ENCODE results near the gene MDFIC.

Gene MDFIC

GRCh38 chr7:114976666-114977065, 54.8 kb downstream of the MDFIC start:
- H3K4me3 ChIP-seq (ENCODE audit: low read depth, low read length) = no peak overlapping the region
- TF ChIP-seq, protein P1, sequence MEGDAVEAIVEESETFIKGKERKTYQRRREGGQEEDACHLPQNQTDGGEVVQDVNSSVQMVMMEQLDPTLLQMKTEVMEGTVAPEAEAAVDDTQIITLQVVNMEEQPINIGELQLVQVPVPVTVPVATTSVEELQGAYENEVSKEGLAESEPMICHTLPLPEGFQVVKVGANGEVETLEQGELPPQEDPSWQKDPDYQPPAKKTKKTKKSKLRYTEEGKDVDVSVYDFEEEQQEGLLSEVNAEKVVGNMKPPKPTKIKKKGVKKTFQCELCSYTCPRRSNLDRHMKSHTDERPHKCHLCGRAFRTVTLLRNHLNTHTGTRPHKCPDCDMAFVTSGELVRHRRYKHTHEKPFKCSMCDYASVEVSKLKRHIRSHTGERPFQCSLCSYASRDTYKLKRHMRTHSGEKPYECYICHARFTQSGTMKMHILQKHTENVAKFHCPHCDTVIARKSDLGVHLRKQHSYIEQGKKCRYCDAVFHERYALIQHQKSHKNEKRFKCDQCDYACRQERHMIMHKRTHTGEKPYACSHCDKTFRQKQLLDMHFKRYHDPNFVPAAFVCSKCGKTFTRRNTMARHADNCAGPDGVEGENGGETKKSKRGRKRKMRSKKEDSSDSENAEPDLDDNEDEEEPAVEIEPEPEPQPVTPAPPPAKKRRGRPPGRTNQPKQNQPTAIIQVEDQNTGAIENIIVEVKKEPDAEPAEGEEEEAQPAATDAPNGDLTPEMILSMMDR (IDR thresholded peaks at IDR 0.05; ENCODE audit: low read depth, low read length) = no peak
- TF ChIP-seq MYC (IDR thresholded peaks at IDR 0.05; ENCODE audit: low read depth, low read length) (no peak), POLR2A (IDR thresholded peaks at IDR 0.05; ENCODE audit: extremely low read depth, insufficient read length) (no peak)
- TF ChIP-seq, protein P2, sequence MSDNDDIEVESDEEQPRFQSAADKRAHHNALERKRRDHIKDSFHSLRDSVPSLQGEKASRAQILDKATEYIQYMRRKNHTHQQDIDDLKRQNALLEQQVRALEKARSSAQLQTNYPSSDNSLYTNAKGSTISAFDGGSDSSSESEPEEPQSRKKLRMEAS (IDR thresholded peaks at IDR 0.05; ENCODE audit: low read depth, low read length) = no peak
- DNase-seq (ENCODE audit: low read depth) = no peak

DNA sequence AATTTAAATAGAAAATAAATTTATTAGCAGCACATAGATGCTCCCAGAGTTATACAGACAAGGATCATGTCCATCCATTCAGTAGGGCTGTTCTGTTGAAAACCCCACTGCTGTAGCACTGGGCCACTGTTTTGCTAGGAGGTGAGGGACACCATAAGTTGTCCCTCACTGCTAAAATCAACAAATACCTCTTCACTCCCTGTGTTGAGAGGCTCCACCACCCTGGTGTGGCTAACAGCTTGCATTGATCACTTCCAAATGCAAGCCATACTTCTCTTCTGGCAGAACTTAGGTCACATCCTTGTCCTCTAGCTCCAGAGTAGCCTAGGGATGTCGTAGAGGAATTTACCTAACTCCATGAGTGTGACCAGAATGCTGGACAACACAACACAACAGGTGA, 55.4 kb downstream of the MDFIC start:
- DNase-seq (ENCODE audit: low read depth) = no peak
- no peak overlapping the region for H3K4me3 ChIP-seq (ENCODE audit: low read depth, low read length)
- no peak for TF ChIP-seq MYC (IDR thresholded peaks at IDR 0.05; ENCODE audit: low read depth, low read length)
- TF ChIP-seq, protein P2 (IDR thresholded peaks at IDR 0.05; ENCODE audit: low read depth, low read length) = no peak

GRCh38 chr7:114979388-114979787, 57.5 kb downstream of the MDFIC start:
- H3K4me3 ChIP-seq (ENCODE audit: low read depth, low read length) = no peak overlapping the region
- no peak for DNase-seq (ENCODE audit: low read depth)
- TF ChIP-seq, protein P2 (IDR thresholded peaks at IDR 0.05; ENCODE audit: low read depth, low read length) = no peak
- TF ChIP-seq MYC (IDR thresholded peaks at IDR 0.05; ENCODE audit: low read depth, low read length) (no peak), POLR2A (IDR thresholded peaks at IDR 0.05; ENCODE audit: extremely low read depth, insufficient read length) (no peak)
- TF ChIP-seq, protein P1 (IDR thresholded peaks at IDR 0.05; ENCODE audit: low read depth, low read length) = no peak

- DNase-seq (ENCODE audit: low read depth) = no peak
- TF ChIP-seq, protein P2 (IDR thresholded peaks at IDR 0.05; ENCODE audit: low read depth, low read length) = no peak
- TF ChIP-seq POLR2A (IDR thresholded peaks at IDR 0.05; ENCODE audit: extremely low read depth, insufficient read length) = no peak
- no peak overlapping the region for H3K4me3 ChIP-seq (ENCODE audit: low read depth, low read length)
These were observed 58.1 kb downstream of the MDFIC start for GRCh38 chr7:114979803-114980507.

- H3K4me3 ChIP-seq (ENCODE audit: low read depth, low read length) = no peak overlapping the region
- TF ChIP-seq, protein P2 (IDR thresholded peaks at IDR 0.05; ENCODE audit: low read depth, low read length) = no peak
- TF ChIP-seq POLR2A (IDR thresholded peaks at IDR 0.05; ENCODE audit: extremely low read depth, insufficient read length) (no peak), MYC (IDR thresholded peaks at IDR 0.05; ENCODE audit: low read depth, low read length) (no peak)
- TF ChIP-seq, protein P1 (IDR thresholded peaks at IDR 0.05; ENCODE audit: low read depth, low read length) = no peak
- no peak for DNase-seq (ENCODE audit: low read depth)
These were observed 59.4 kb downstream of the MDFIC start for GRCh38 chr7:114981323-114981722.

- no peak for TF ChIP-seq POLR2A (IDR thresholded peaks at IDR 0.05; ENCODE audit: extremely low read depth, insufficient read length)
- TF ChIP-seq, protein P1 (IDR thresholded peaks at IDR 0.05; ENCODE audit: low read depth, low read length) = no peak
- DNase-seq (ENCODE audit: low read depth) = no peak
- H3K4me3 ChIP-seq (ENCODE audit: low read depth, low read length) = no peak overlapping the region
These were observed 63.3 kb downstream of the MDFIC start for GRCh38 chr7:114985116-114985715.

Measured in NB4 (cell line).